OCI-M1 (cell line): Measurements from ENCODE around the gene FAM110D.

ENCODE experiments used
- DNase-seq: peaks from one replicate; lab custom pipeline; 2025; lab: John Stamatoyannopoulos, UW

The FAM110D gene

GRCh38 chr1:26163684-26164035 is 4.8 kb downstream of the FAM110D start:
- no peak for DNase-seq

GRCh38 chr1:26164036-26164860 is 5.4 kb downstream of the FAM110D start:
- DNase-seq, result peak; percentile 51

- no peak for DNase-seq
Measured at GRCh38 chr1:26164861-26165842, 6.3 kb downstream of the FAM110D start.

GRCh38 chr1:26166719-26167281 is 7.9 kb downstream of the FAM110D start:
- DNase-seq, result no peak

DNA sequence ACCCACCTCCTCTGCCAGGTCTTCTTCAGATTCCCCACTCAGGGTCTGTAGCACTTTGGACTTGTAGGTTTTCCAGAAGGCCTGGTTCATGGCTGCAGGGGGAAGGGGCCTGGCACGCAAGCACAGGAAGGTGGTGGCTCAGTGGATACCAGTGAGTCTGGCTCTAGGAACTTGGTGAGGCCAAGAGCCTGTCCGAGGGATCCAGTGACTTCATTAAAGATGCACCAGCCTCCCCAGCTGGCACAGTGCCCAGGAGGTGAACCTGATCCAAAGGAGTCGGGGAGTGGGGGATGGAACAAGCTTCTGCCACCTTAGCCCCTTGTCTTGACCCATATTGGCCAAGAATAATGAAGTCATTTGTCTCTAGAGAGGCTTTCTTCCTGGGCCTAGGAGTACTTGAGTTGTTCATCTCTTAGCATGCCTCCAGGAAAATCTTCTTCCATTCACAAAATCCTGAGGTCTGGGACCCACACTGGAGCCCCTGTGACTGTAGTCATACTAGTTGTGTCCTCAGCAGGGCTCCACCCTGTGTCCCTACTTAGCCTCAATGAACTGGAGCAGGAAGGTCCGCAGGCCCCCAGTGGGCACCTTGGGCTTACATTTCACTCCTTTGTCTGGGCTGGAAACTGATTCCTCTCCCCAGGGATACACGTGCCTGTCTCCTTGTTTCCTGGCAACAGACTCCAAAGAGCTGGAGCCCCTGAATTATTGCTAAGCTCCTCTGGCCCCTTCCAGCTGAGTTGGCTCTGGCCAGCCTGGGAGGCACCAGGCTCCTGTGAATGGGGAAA is 9.7 kb downstream of the FAM110D start, which contains the start of gene C1orf232:
Gene C1orf232 (minus strand): TSS at position 554 of the 788 bp plus-strand sequence. CDS start 464 bp downstream, at position 90.
- DNase-seq, result no peak

- no peak for DNase-seq
Measured at GRCh38 chr1:26169198-26169554, 10.3 kb downstream of the FAM110D start.

DNA sequence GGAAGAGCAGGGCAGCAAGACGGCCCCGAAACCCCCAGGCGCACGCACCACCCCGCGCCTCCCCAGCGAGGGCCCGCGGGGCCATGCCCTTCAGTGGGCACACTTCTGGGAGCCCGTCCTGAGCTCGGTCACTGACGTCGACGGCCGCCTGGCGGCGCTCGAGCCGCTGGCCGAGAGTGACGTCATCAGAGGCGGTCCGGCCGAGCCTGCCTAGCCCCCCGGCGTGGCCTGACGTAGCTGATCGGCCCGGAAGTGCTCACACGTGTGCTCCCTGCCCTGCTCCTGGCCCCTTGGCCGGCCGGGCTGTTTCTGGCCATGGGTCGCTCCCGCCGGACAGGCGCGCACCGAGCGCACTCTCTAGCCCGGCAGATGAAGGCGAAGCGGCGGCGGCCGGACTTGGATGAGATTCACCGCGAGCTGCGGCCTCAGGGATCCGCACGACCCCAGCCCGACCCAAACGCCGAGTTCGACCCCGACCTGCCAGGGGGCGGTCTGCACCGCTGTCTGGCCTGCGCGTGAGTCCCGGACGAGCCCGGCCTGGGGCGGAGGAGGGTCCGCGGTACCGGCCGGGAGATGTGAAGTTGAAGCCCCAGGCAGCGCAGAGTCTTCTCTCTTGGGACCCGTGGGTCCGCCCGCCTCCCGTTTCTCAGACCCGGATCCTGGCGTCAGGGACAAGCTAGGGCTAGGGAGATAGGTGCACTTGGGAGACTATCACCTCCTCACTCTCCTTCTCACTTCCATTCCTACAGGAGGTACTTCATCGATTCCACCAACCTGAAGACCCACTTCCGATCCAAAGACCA is 11.0 kb downstream of the FAM110D start, which contains the start of gene ZNF593:
Gene ZNF593 (plus strand): TSS at position 240 of the 803 bp plus-strand sequence. CDS start 76 bp downstream, at position 316.
- DNase-seq, result peak; percentile 96

GRCh38 chr1:26170472-26170821 is 11.6 kb downstream of the FAM110D start:
- DNase-seq, result no peak

- no peak for DNase-seq
Measured at GRCh38 chr1:26171084-26172072, 12.5 kb downstream of the FAM110D start, which contains the start of gene ZNF593OS. TSS of gene ZNF593OS (minus strand) at chr1:26171832. CDS start at chr1:26171661, 171 bp downstream.

DNA sequence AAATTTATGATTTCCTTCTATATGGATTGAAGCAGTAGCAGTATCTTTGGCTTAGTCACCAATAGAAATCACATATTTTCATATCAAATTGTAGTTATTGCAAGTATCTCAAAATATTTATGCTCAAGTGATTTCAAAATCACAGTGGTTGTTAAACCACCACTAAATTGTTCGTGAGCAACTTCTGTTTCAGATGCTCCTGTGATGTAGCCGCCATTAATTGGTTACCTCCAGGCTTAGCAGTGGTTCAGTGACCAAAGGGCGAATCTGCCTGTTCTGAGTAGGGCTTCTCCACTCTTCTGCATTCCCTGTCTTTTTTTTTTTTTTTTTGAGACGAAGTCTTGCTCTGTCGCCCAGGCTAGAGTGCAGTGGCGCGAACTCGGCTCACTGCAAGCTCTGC is 16.5 kb downstream of the FAM110D start:
- no peak for DNase-seq

- DNase-seq, result no peak
Measured at GRCh38 chr1:26177182-26177684, 18.4 kb downstream of the FAM110D start, which contains the start of gene CNKSR1. TSS of gene CNKSR1 (plus strand) at chr1:26177491. CDS start at chr1:26177548, 57 bp downstream.

GRCh38 chr1:26180010-26180506 is 21.2 kb downstream of the FAM110D start:
- DNase-seq, result no peak

- no peak for DNase-seq
Measured at GRCh38 chr1:26181586-26182382, 22.9 kb downstream of the FAM110D start.

- no peak for DNase-seq
Measured at GRCh38 chr1:26182383-26182696, 23.5 kb downstream of the FAM110D start.

GRCh38 chr1:26184086-26184485 is 25.2 kb downstream of the FAM110D start:
- DNase-seq, result no peak

DNA sequence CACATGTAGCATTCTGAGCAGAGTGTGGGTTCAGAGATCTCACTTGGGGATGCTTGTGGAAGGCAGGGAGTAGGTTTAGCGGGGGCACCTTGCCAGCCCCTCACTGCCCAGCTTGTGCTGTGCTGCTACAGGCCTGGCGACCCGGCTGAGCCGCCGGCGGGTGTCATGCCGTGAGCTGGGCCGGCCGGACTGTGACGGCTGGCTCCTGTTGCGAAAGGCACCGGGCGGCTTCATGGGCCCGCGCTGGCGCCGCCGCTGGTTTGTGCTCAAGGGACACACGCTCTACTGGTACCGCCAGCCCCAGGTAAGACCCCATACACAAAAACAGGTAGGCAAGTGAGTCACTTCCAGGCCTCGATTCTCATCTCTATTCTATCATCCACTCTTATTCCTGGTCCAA is 26.0 kb downstream of the FAM110D start:
- DNase-seq, result no peak

DNA sequence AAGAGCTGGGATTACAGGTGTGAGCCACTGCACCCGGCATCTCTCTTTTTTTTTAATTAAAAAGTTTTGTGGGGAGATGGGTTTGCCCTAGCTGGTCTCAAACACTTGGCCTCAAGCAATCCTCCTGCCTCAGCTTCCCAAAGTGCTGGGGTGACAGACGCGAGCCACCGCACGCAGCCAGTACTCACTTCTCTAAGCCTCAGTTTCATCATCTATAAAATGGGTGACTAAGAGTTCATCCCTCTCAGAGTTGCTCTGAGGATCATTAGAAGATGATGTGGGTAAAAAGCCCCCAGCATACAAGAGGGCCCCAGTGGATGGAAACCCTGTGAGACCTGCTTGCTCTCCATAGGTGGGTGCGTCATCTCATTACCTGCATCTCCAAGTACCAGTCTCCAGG is 29.0 kb downstream of the FAM110D start:
- DNase-seq, result no peak

GRCh38 chr1:26188477-26188876 is 29.6 kb downstream of the FAM110D start:
- no peak for DNase-seq
